Measurements from ENCODE around the gene NEK6. TPM values are rescaled to one million over a fixed set of nuclear protein-coding genes. Genes with fewer than 3 reads are reported as not detected.

NEK6 gene
- total and polyA plus RNA-seq, 10 of the 15 experiments (the other 5 are each of a cell fraction or from before 2014, with no cell fraction given), result 31.3 to 161 (median 89.2) TPM

DNA sequence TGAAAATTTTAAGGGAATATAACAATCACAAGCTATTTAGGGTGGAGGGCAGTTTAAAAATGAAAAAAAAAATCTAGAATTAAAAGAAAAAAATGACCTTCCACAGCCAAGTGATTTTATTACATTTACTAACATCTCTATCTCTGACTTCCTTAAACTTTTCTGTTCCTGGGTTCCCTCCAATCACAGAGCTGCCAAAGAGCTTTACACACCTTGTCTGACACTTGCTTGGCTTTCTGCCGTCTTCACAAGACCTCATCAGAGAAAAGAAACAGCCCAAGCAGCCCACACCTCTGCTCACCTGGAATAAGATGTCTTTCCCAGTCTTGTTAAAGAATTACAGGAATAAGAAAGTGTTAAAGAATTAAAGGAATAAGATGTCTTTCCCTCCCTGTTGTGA lies 118.6 kb downstream of the NEK6 start:
- H3K27me3 ChIP-seq (replicated peaks in 1 of 2; ENCODE audit: control insufficient read depth in 2 of 2, insufficient read depth in 2 of 2, low read length in 1 of 2), result no peaks in the 10 kb centered on the region
- no peak overlapping the region for H3K4me3 ChIP-seq
- intact Hi-C loops (cut with micrococcal nuclease; ENCODE audit: unreplicated experiment) (no loop called here), in situ Hi-C loops (cut with MboI) (no loop called here)
- H3K4me2 ChIP-seq (ENCODE audit: control insufficient read depth, insufficient read depth), result no peak overlapping the region
- 95% methylated on average over 1 of the region's 1 CpG for WGBS (ENCODE audit: insufficient coverage, insufficient replicate concordance, low lambda C conversion rate, missing lambda C conversion rate)
- H3K4me1 ChIP-seq (ENCODE audit: control insufficient read depth, insufficient read depth, low read length), result no peaks in the 10 kb centered on the region
- no peak overlapping the region for H3K27ac ChIP-seq (ENCODE audit: control insufficient read depth, insufficient read depth)
- no peaks in the 10 kb centered on the region for H4K20me1 ChIP-seq (ENCODE audit: control insufficient read depth, insufficient read depth)
- no peak for FAIRE-seq
- no peak overlapping the region for H2AFZ ChIP-seq (ENCODE audit: control insufficient read depth, low read depth, low read length)
- no peak for TF ChIP-seq STAT1 (conservative IDR thresholded peaks at IDR 0.05)
- TF ChIP-seq ZNF207 (IDR thresholded peaks at IDR 0.05; ENCODE audit: borderline replicate concordance), result no peak
- no peak for TF ChIP-seq SMC3 (IDR thresholded peaks at IDR 0.05; ENCODE audit: borderline replicate concordance, low read length)
- TF ChIP-seq, protein P1, sequence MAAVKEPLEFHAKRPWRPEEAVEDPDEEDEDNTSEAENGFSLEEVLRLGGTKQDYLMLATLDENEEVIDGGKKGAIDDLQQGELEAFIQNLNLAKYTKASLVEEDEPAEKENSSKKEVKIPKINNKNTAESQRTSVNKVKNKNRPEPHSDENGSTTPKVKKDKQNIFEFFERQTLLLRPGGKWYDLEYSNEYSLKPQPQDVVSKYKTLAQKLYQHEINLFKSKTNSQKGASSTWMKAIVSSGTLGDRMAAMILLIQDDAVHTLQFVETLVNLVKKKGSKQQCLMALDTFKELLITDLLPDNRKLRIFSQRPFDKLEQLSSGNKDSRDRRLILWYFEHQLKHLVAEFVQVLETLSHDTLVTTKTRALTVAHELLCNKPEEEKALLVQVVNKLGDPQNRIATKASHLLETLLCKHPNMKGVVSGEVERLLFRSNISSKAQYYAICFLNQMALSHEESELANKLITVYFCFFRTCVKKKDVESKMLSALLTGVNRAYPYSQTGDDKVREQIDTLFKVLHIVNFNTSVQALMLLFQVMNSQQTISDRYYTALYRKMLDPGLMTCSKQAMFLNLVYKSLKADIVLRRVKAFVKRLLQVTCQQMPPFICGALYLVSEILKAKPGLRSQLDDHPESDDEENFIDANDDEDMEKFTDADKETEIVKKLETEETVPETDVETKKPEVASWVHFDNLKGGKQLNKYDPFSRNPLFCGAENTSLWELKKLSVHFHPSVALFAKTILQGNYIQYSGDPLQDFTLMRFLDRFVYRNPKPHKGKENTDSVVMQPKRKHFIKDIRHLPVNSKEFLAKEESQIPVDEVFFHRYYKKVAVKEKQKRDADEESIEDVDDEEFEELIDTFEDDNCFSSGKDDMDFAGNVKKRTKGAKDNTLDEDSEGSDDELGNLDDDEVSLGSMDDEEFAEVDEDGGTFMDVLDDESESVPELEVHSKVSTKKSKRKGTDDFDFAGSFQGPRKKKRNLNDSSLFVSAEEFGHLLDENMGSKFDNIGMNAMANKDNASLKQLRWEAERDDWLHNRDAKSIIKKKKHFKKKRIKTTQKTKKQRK (IDR thresholded peaks at IDR 0.05; ENCODE audit: low read depth, low read length), result no peak
- TF ChIP-seq, protein P2, sequence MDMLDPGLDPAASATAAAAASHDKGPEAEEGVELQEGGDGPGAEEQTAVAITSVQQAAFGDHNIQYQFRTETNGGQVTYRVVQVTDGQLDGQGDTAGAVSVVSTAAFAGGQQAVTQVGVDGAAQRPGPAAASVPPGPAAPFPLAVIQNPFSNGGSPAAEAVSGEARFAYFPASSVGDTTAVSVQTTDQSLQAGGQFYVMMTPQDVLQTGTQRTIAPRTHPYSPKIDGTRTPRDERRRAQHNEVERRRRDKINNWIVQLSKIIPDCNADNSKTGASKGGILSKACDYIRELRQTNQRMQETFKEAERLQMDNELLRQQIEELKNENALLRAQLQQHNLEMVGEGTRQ (IDR thresholded peaks at IDR 0.05; ENCODE audit: borderline replicate concordance, low read depth, low read length), result no peak
- TF ChIP-seq, protein P3, sequence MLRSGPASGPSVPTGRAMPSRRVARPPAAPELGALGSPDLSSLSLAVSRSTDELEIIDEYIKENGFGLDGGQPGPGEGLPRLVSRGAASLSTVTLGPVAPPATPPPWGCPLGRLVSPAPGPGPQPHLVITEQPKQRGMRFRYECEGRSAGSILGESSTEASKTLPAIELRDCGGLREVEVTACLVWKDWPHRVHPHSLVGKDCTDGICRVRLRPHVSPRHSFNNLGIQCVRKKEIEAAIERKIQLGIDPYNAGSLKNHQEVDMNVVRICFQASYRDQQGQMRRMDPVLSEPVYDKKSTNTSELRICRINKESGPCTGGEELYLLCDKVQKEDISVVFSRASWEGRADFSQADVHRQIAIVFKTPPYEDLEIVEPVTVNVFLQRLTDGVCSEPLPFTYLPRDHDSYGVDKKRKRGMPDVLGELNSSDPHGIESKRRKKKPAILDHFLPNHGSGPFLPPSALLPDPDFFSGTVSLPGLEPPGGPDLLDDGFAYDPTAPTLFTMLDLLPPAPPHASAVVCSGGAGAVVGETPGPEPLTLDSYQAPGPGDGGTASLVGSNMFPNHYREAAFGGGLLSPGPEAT (IDR thresholded peaks at IDR 0.05; ENCODE audit: low read depth), result no peak
- TF ChIP-seq FOXM1 (IDR thresholded peaks at IDR 0.05; ENCODE audit: low read depth, low read length), result no peak
- H3K9me3 ChIP-seq (replicated peaks; ENCODE audit: control insufficient read depth, insufficient read depth, low read length), result no peaks in the 10 kb centered on the region; the same call in 2 of the 3 replicates
- ATAC-seq, result no peak
- POLR2A ChIA-PET, result no interaction called here
- no peak for DNase-seq (ENCODE audit: low read depth, low spot score)
- peaks cover 2% of the 10 kb centered on the region for H3K79me2 ChIP-seq (ENCODE audit: control insufficient read depth, insufficient read depth, low read length)
- CTCF ChIA-PET, result interaction anchor here (0.9 to 1.2 kb wide), 4 partner anchors 8 to 383 kb away, joined by 3 read pairs; no protein-coding TSS in a partner anchor
- H3K36me3 ChIP-seq (ENCODE audit: control insufficient read depth in 2 of 2, insufficient read depth in 2 of 2, low read length in 1 of 2), result peaks cover 8 to 15% of the 10 kb centered on the region in 2 experiments; a peak in 3 of 4 replicates
- RAD21 ChIA-PET (ENCODE audit: unreplicated experiment), result interaction anchor here (1.0 kb wide), 1 partner anchor 15 kb away, joined by 3 read pairs; no protein-coding TSS in a partner anchor
- BruUV-seq (replicated peaks), result no TSS peak
- SMC1A ChIA-PET (ENCODE audit: uncharacterized antibody, unreplicated experiment), result interaction anchor here (1.1 to 1.3 kb wide), 2 partner anchors 14 to 22 kb away, joined by 3 to 4 read pairs; no protein-coding TSS in a partner anchor
- no peak overlapping the region for H3K9ac ChIP-seq (ENCODE audit: control insufficient read depth, insufficient read depth, low read length)

All from GM12878 (cell line).